NCI-H2196 treated with DMSO at 0.1 percent for 48 hours (cell line): ENCODE results near the gene GABRR2.
"Not testable (repeated sequence)": the region's sequence is repeated elsewhere in the genome, so short reads cannot be mapped to it uniquely, and the experiment has no call there.

Experiments
- DNase-seq: peaks from one replicate; lab custom pipeline; 2025; ENCODE audit not compliant: unreplicated experiment; lab: John Stamatoyannopoulos, UW

The GABRR2 gene

DNA sequence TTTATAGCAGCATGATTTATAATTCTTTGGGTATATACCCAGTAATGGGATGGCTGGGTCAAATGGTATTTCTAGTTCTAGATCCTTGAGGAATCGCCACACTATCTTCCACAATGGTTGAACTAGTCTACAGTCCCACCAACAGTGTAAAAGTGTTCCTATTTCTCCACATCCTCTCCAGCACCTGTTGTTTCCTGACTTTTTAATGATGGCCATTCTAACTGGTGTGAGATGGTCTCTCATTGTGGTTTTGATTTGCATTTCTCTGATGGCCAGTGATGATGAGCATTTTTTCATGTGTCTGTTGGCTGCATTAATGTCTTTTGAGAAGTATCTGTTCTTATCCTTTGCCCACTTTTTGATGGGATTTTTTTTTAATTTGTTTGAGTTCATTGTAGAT, 20.0 kb downstream of the GABRR2 start:
- DNase-seq = not testable (repeated sequence)

DNA sequence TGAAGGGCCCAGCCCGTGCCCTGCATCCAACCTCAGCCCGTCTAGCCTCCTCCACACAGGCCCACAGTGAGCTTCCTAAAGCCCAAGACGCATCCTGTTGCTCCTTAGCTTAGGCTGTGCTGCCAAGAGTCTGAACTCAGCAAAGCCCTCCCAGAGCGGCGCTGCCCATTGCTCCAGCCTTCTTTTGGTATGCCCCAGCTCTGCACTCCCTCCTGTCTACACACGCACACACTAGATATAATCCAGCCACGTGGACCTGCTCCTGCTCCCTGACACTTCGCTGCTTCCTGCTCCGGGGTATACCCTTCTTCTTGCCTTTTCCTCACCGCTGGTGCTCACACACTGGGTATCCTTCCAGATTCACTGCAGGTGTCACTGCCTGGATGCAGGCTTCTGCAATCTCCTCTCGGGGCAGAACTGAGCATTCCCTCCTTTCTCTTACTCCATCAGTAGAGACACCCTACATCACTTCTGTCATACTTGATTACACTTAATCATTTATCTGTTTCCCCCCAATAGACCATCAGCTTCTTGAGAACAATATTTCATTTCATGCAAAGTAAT, 23.8 kb downstream of the GABRR2 start:
- DNase-seq = no peak

DNA sequence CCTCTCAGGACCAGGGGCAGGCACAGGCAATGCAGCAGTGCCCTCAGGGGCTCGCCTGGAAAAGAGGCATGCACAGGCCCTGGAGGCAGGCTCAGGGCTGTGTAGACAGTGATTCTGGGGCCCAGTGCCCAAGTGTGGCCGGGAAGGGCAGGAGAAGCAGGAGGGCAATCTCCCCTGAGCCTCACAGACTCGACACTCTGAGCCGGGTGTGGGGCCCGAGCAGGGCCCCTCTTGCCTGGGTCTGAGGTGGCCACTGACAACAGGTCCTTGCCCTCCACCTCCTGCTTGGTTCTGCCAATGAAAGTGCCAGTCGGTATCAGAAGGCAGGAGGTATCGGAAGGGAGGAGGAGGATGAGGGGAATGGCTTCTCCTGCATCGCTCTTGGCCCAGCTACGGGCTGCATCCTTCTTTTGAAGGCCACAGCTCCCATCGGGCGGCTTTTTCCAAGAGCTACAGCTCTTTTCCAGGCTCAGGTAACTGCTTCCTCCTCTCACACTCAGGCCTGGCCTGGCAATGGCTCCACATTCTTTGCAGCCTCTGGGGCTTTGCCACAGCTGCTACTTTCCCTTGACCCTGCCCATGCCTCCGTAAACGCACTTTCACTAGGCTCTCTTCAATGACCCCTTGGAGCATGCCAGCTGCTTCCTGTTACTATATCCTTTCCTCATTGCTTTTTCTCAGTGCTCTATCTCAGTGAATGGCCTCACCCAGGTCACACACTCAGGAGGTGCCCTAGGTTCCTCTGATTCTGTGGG, 24.5 kb downstream of the GABRR2 start:
- no peak for DNase-seq

DNA sequence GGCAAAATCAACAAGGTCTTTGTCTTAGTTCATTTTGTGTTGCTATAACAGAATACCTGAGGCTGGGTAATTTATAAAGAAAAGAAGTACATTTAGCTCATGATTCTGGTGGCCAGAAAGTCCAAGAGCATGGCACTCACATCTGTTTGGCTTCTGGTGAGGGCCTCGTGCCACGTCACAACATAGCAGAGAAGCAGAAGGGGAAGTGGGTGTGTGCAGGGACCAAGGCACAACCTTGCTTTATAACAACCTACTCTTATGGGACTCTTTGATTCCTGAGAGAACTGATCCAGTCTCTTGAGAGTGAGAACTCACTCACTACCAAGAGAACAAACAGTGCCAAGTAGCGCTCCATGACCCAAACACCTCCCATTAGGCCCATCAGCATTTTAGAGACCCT, 25.4 kb downstream of the GABRR2 start:
- DNase-seq = no peak

DNA sequence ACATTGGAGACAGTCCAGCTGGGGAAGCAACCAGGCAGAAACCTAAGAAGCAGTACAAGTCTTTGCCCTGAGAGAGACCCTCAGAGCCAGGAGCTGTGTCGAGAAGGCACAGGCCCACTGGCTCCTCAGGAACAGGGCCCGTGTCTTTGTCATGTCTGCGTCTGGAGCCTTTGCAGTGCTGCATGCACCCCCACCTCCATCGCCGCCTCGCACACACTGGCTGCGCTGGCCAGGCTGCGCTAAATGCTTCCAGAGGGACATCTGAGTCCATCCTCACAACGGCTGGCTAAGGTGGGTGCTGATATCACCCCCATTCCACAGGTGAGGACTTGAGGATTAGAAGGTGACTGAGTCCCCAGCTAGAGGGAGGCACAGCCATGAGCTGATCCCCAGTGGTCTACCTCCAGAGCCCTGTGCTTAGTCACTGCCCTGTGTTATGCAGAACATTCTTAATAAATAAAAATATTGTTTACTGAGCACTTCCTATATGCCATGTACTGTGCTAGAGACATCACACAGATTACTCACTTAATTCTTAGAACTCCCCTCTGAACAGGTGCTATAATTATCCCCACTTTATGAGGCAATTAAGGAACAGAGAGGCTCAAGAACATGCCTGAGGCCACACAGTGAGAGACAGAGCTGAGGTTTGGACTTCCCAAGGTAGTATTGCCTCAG, 27.6 kb downstream of the GABRR2 start:
- no peak for DNase-seq

DNA sequence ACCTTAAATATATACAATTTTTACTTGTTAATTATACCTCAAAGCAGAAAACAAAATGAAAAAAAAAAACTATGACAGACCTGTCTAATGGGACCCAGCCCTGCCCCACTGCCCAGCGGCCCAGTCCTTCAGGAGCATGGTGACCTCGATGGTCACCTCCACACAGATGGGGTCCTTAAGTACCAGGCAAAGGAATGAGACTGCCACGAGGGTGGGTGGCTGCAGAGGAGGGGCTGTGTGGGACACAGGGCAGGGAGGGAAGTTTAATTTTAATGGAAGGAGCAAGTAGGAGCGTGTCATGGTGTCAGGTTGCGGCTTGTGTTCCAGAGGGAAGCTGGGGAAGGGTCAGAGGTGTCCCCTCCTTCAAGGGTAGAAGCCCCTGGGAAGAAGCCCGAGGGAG, 28.6 kb downstream of the GABRR2 start:
- no peak for DNase-seq

DNA sequence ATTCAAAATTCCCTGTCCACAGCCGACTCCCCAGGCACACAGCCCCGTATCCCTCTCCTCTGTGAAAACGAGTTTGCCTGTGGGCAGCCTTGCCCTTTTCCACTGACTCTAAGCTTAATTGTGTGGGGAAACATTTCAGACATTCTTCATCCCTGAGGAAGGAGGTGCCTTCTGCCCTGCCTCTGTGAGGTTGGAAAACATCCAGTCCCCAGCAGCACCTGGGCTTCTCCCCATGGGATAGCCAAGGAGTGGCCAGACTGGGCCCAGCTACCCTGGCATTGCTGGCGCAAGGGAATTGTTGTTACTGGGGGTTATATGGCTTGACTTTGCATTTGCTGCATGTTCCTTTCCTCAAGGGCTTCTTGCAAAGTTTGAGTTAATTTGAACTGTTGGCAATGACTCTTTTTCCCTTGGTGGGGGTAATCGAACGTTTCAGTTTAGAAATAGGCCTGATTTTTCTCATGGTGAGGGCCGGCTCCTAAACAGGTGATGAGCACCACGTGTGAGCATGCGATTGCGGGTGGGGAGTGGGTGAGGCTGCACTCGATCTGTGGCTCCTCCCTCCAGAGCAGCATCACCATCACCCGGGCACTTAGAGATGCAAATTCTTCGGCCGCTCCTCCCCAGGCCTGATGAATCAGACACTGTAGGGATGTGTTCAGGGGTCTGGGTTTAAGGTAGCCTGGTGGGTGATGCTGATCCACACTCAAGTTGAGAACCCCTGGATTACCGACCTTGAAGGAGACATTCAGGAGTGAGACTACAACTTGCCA, 29.9 kb downstream of the GABRR2 start:
- no peak for DNase-seq

DNA sequence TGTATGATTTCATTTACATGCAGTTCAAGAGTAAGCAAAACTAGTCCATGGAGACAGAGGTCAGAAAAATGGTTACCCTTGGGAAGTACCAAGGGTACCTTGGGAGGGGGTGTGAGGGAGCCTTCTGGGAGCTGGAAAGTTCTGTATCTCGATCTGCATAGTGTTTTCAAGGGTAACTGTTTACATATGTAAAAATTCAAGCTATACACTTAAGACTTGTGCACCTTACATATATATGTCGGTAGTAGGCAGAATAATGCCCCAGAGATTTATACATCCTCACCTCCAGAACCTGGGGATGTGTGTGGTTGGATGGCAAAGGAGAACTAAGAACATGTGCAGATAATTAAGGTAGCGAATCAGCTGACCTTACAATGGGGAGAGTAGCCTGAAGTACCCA, 31.0 kb downstream of the GABRR2 start:
- no peak for DNase-seq

DNA sequence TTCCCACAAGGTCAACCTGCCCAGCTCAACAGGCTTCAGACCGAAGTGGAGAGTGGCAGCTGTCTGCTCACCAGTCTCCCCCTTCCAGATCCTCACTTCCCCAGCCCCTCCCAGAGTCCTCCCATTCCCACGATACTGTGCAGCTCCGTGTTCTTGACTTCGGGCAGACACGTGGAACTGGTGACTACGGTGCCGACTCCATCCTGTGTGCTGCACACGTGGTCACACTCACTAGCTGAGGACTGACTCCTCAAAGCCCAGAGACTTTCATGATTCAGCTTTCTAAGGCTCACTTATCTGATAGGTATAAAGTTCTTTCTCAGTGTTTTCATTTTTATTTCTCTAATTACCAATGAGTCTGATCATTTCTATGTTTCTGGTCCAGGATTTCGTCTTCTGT, 32.4 kb downstream of the GABRR2 start:
- DNase-seq = no peak

DNA sequence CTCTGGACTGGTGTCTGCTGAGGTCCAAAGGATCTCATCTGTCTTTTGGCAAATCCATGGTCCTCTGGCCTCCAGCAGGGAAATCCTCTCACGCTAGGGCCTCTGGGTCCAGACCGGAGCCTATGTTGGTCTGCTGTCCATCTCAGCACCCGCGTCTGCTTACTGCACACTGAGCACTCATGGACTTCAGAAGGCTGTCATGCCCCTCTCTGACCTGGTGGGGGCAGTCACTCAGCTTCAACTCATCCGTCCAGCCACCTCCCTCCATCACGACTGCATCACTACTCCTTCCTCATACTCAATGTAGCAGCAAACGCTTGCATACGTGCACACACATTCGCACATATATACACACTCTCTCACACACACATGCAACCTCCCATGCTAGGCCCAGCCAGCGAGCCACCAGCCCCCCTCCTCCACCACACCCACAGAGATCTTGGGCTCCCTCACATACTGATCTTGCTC, 33.3 kb downstream of the GABRR2 start:
- DNase-seq = no peak

DNA sequence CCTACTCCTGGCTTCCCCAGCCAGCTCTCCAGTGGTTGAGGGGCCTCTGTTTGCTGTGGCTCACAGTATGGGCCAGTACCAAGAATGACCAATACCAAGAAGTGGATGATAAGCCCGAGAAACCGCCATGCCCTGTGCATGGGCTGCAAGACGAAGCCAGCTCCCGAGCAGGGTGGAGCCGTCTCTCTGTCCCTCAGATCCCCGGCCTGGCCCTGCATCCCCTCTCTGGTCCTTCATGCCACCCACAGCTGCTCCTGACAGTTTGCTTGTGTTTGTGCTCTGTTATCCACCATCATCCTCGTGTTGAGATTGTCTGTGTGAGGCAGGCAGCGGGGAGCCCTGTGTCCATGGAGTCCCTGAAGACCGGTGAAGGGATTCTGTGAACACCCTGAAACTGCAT, 36.1 kb downstream of the GABRR2 start:
- DNase-seq = no peak

DNA sequence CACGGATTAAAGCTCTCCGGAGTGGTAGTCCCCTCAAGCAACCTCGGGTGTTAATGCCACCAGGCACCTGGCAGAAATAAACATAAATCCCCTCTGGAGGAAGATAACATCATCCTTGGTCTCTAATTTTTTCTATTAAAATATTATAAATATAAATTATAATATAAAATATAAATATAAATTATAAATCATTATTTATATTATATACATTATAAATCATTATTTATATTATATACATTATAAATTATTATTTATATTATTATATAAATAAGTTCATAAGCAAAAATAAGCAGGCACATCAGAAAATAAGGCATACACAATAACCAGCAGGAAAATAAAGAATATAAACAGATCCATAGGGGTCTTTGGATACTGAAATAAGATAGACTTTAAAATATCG, 39.2 kb downstream of the GABRR2 start:
- DNase-seq = no peak

DNA sequence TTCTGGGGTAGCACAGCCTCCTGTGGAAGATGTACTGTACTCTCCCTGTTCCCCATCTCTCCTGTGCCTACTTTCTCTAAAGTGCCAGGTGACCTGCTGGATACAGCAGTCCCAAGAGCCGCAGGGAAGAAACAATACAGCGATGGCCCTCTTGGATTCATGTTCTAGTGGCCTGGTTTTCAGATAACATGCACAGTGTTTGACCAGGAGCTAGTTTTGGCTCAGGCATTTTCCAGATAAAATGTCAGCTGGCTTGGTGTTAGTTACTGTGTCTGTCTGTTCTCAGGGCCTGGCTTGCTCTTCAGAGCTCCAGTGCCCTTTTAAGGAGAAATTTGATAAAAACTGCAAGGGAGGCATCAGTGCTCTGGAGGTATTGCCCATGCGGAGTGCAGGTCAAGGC, 41.3 kb downstream of the GABRR2 start:
- no peak for DNase-seq

DNA sequence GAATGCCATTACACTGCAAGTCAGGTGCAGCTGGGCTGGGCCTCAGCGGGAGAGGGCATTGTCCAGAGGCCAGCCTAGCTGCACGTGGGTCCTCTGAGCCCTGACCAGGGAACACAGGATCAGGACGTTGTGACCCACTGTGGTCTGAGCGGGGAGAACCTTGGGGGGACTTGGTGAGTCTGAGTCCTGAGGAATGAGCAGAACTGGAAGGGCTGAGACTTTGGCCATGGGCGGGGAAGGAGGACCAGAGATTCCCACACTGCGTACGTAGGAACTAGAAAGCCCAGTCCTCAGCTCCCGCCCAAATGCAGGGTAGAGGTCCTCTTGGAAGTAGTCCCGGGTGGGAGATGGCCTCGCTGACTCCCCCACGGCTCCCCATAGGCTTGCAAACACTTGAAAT, 42.5 kb downstream of the GABRR2 start:
- DNase-seq = no peak

DNA sequence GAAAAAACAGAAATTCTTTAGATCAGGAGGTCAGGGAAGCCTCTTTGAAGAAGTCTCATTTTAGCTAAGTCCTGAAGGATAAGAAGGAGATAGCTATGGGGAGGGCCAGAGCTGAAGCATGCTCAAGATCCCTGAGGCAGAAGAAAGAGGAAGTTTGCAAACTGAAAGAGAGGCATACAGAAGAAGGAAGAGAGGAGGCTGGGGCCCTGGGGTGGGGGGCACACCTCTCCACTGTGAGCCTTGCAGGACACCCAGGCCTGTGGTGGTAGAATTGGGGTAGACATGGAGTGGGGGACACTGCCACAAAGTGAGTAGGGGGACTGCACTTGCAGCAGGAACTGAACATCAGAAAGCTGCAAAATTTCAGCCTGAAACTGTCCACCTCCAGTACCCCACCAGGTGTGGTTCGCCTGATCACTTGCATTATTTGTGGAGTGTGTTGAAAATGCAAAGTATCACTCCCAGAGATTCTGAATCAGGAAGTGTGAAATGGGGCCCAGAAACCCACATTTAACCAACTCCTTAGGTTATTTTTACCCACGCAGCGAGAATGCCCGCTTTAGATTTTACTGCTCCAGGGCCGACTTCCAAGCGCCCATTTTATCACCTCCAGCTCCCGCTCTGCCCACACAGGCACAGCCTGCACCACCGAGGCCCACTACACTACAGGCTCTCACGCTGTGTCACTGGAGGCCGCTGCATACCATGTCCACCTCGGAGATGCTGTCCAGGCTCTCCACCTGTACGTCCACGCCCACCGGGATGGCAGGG, 44.0 kb downstream of the GABRR2 start:
- no peak for DNase-seq

DNA sequence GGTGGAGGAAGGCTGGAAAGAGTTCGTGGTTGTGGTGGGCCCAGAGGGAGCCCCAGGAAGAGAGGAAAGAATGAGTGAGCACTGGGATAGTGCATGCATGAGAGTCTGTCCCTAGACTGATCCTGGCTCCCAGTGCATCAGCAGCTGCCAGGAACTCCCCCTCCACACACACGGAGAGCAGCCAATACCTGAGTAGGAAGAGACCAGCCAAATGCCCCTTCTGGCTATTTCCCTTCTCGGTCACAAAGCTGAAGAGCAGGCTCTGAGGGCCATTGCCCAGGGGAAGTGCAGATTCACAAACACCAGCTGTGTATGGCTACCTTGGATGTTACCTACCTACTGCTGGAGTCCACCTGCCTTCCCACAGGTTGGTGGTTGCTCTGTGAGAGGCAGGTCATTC, 45.1 kb downstream of the GABRR2 start:
- DNase-seq = no peak

DNA sequence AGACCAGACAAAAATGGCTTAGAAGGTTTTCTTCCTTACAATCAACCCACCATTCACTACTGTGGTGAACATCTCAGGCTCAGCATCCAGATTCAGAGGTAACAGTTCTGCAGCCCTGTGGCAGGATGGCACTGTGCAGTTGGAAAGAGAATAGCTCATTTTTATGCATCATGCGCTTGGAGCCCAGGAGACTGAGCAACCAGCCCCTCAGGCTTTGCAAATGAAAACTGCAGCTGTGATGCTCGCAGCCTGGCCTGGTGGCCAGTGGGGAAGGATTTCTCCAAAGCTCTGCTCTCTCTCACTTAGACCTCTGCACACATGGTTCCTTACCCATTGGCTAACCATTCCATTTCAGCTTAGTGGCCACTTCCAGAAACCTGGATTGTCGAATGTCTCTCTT, 45.8 kb downstream of the GABRR2 start:
- DNase-seq = no peak

DNA sequence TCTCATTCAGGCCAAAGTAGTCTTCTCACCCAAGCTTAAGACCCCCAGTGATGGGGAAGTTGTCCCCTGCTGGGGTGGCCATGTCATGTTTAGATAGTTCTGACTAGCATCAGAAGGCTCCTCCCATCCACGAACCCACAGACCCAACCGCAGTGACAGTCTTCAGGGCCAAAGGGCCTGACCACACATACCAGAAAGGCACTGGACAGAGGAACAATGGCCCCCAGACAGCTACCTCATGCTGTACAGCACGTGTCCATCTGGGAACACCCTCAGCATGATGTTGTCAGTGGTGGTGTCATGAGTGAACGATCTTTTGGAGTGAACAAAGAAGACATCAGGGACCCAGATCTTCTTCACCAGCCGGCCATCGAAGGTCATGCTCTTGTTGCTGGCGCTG, 46.3 kb downstream of the GABRR2 start:
- no peak for DNase-seq

DNA sequence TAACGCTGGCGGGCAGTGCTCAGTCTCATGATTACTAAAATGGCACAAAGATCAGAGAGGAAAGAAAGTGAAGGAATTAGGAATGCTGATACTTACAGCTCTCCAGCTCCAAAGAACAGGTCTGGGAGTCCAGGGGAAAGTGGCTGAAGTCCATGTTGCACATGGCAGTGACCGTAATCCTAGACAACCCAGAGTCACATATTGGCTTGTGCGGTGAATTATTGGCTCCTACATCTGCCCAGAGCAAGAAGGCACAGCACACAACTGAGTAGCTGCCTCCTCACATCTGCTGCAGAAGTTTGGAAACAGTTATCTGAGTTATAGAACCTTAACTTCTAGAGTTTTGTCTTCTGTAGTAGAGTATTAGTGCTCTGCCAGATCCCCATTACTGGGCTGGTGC, 47.2 kb downstream of the GABRR2 start:
- no peak for DNase-seq

DNA sequence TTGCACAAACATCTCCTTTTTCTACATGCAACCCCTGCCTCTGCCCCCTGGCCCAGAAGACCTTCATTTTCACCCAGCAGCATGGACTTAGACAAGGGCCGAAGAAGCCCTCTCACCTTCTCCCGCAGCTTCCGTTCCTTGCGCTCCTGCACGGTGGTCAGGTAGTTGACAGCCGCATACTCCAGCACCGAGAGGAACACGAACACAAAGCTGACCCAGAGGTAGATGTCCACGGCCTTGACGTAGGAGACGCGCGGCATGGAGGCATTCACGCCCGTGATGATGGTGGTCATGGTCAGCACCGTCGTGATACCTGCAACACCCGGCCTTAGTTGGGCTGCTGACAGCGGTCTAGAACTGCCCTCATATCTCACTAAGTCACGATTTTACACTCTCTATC, 50.8 kb downstream of the GABRR2 start:
- DNase-seq = no peak

DNA sequence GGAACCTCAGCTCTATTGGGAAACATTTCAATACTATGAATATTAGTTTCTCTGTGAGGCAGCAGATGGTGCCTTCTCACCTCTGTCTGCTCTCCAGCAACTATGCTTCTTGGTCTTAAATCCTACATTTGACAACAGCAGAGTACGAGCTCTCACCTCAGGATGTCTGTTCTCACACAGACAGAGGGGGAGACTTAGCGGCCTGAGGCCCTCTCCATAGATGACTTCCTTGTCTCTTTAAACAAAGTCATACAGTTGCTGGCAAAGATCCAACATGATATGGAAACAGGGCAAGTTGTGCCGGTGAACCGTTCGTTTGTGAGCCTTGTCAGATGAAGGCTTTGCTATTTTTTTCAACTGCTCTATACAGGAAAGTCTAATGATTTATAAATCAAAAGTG, 54.3 kb downstream of the GABRR2 start:
- DNase-seq = no peak
